Ovary (tissue), 9 donors: ENCODE measurements around the gene VPS11. TPM values are rescaled to one million over a fixed set of nuclear protein-coding genes. Genes with fewer than 3 reads are reported as not detected.
A peak's percentile ranks its signal among the peaks of the same experiment; 100 is the strongest.
"Not testable (repeated sequence)": the region's sequence is repeated elsewhere in the genome, so short reads cannot be mapped to it uniquely, and the experiment has no call there.

ENCODE experiments used
- DNase-seq, 5 donors: peaks; one replicate each; pipeline ENCODE4 v3.0.0-alpha.2; 2019 to 2020
- H3K27ac ChIP-seq, 2 donors: fragments of 200-600 bp; one replicate each; pipeline versions ENCODE4 v1.5.1 to v1.8.0; 2019 to 2022
- H3K27me3 ChIP-seq: fragments of 200-600 bp; one replicate; pipeline ENCODE4 v1.8.0; 2022
- H3K36me3 ChIP-seq: fragments of 200-600 bp; sonication (generic); one replicate; pipeline ENCODE4 v1.5.1; 2019
- H3K4me1 ChIP-seq: one replicate; pipeline ENCODE4 v1.8.1; 2013; ENCODE audit warnings: mild to moderate bottlenecking, moderate library complexity; ENCODE audit not compliant: insufficient read depth
- H3K4me3 ChIP-seq: fragments of 200-600 bp; sonication (generic); one replicate; pipeline ENCODE4 v1.5.1; 2017
- H3K9me3 ChIP-seq, 2 donors: fragments of 200-600 bp in 1 of 2; sonication (generic) in 1 of 2; one replicate each; pipeline versions ENCODE4 v1.5.1 to v1.8.1; 2013 to 2019; ENCODE audit warnings: mild to moderate bottlenecking in 1 of 2, moderate library complexity in 1 of 2
- CTCF ChIP-seq, 3 donors: fragments of 450-650 bp in 2 of 3; fragments of 200-600 bp in 1 of 3; IDR thresholded peaks; one replicate each; pipeline versions ENCODE4 v1.5.1 to v1.8.0; 2016 to 2022; ENCODE audit warnings: antibody characterized with exemption in 3 of 3, mild to moderate bottlenecking in 1 of 3
- EP300 ChIP-seq: sonication (generic); formaldehyde crosslinking; IDR thresholded peaks from one replicate; pipeline ENCODE4 v1.6.1; 2017; ENCODE audit warnings: antibody characterized with exemption
- POLR2A ChIP-seq: fragments of 450-650 bp; IDR thresholded peaks from one replicate; pipeline ENCODE4 v1.6.1; 2017; ENCODE audit warnings: antibody characterized with exemption, mild to moderate bottlenecking, moderate library complexity
- WGBS, 3 donors: extraction: QIAGEN DNeasy Blood & Tissue Kit in 1 of 3; methylation state at CpG; one replicate each; pipeline versions ENCODE4 v1.1.5 to v1.1.7; 2013 to 2017; 5-methylcytosine and 5-hydroxymethylcytosine counted together
- intact Hi-C, 4 donors: fragments of 100-400 bp; cut with DNase I; formaldehyde crosslinking; loops; one replicate each; pipeline versions ENCODE4 v1.11.0 to v1.15.1; 2022 to 2023
- polyA plus RNA-seq, 2 donors: library from polyadenylated mRNA; stranded (reverse); fragments of 200-250 nt in 1 of 2; fragments of 350-450 nt in 1 of 2; fragmentation: Illumina TruSeq in 1 of 2; extraction: RNeasy Lipid Tissue Mini Kit (QIAGEN cat#74804) in 1 of 2; gene quantifications; one replicate each; pipeline ENCODE4 v1.2.3, GENCODE V29; 2013 to 2014
- total RNA-seq, 7 donors: library from RNA; depleted of rRNA in 2 of 7; stranded (reverse); fragments of >200 nt in 2 of 7; fragmentation: NEBNext Ultra II Directional in 3 of 7; extraction: Animal tissue kit (Norgen Biotek cat#: 25700) in 3 of 7; gene quantifications; one replicate each; pipeline versions ENCODE4 v1.1.0 to v1.2.4, GENCODE V29; 2016 to 2023
- donor health status: DM: no; HTN: no; CAD: no; lungs with moderate emphysema.
- donor health status: DM: no; HTN: no; CAD: no.
- donor health status: Bipolar disorder and iron deficiency.
- donor health status: DM: yes; HTN: yes; CAD: no.
- donor health status: DM: no; HTN: no; CAD: no.
- donor health status: DM: yes; HTN: yes; CAD: no.

The VPS11 gene
- total and polyA plus RNA-seq, 9 donors, result 24.3 to 47.8 (median 35.8) TPM

- DNase-seq, result peak; percentile 97 to 99 (median 98)
- no peaks in the 10 kb centered on the region for H3K27me3 ChIP-seq
- 1% methylated on average over 55 to 79 of the region's 79 CpGs for WGBS, 3 donors
Observed at GRCh38 chr11:119057000-119057769, 10.4 kb upstream of the VPS11 start, which contains the start of gene HYOU1. HYOU1 (minus strand) TSS chr11:119057205; CDS start chr11:119056160, 1,045 bp downstream.

GRCh38 chr11:119059128-119059527, 8.5 kb upstream of the VPS11 start:
- intact Hi-C loops, DNase-seq, H3K36me3 ChIP-seq, H3K27me3 ChIP-seq, H3K9me3 ChIP-seq, H3K27ac ChIP-seq, H3K4me1 ChIP-seq, H3K4me3 ChIP-seq: not testable (repeated sequence)
- WGBS, 3 donors, result 86 to 93% (median 87%) methylated on average over 16 to 29 of the region's 35 CpGs

More at GRCh38 chr11:119057000-119057769, 10.4 kb upstream of the VPS11 start, which contains the start of gene HYOU1:
- intact Hi-C loops, result no loop called here
- H3K4me3 ChIP-seq, result peak within 1 kb of the TSS; percentile 73
- peak within 1 kb of the TSS; percentile 34 to 67 for H3K27ac ChIP-seq
- H3K4me1 ChIP-seq, result peaks cover 4% of the 10 kb centered on the region
- H3K36me3 ChIP-seq, result no peaks in the 10 kb centered on the region
- TF ChIP-seq CTCF (IDR thresholded peaks at IDR 0.05) (peak in 2 of 3 donors; percentile 37 to 50), POLR2A (peak; percentile 81), EP300 (no peak)
- H3K9me3 ChIP-seq, result no peaks in the 10 kb centered on the region

- no peak overlapping the region for H3K27ac ChIP-seq
- no peaks in the 10 kb centered on the region for H3K36me3 ChIP-seq
- 92 to 97% (median 96%) methylated on average over 3 of the region's 3 CpGs for WGBS, 3 donors
- H3K27me3 ChIP-seq, result no peaks in the 10 kb centered on the region
- TF ChIP-seq POLR2A, result no peak
- no peak for TF ChIP-seq CTCF (IDR thresholded peaks at IDR 0.05)
- TF ChIP-seq EP300, result no peak
- H3K9me3 ChIP-seq, result no peaks in the 10 kb centered on the region
- DNase-seq, result no peak
- H3K4me1 ChIP-seq, result no peaks in the 10 kb centered on the region
- intact Hi-C loops, result no loop called here
- no peak overlapping the region for H3K4me3 ChIP-seq
Observed at GRCh38 chr11:119061256-119061655, 6.4 kb upstream of the VPS11 start.

- TF ChIP-seq EP300, result no peak
- TF ChIP-seq POLR2A, result no peak
- no peak for TF ChIP-seq CTCF (IDR thresholded peaks at IDR 0.05)
- no peaks in the 10 kb centered on the region for H3K36me3 ChIP-seq
- no peak overlapping the region for H3K27ac ChIP-seq
- no peak overlapping the region for H3K4me3 ChIP-seq
- DNase-seq, result peak in 4 of 5 donors; percentile 57 to 72 (median 60)
- H3K27me3 ChIP-seq, result no peaks in the 10 kb centered on the region
- 31 to 41% (median 40%) methylated on average over 5 of the region's 5 CpGs for WGBS, 3 donors
- H3K4me1 ChIP-seq, result no peaks in the 10 kb centered on the region
- H3K9me3 ChIP-seq, result no peaks in the 10 kb centered on the region
- intact Hi-C loops, result no loop called here
Observed at GRCh38 chr11:119062779-119063178, 4.8 kb upstream of the VPS11 start.

- Histone ChIP-seq H3K27ac (no peak overlapping the region), H3K9me3 (no peaks in the 10 kb centered on the region), H3K4me1 (no peaks in the 10 kb centered on the region), H3K36me3 (no peaks in the 10 kb centered on the region), H3K4me3 (no peak overlapping the region), H3K27me3 (no peaks in the 10 kb centered on the region)
- WGBS, 3 donors, result 72 to 74% (median 73%) methylated on average over 4 of the region's 4 CpGs
- intact Hi-C loops, result no loop called here
- TF ChIP-seq POLR2A, result no peak
- no peak for TF ChIP-seq EP300
- no peak for TF ChIP-seq CTCF (IDR thresholded peaks at IDR 0.05)
- no peak for DNase-seq
Observed at GRCh38 chr11:119065369-119065768, 2.2 kb upstream of the VPS11 start.
